ENCODE results near the gene ADGRL2.
A peak's percentile ranks its signal among the peaks of the same experiment; 100 is the strongest.

ADGRL2 gene

GRCh38 chr1:81907575-81907974 lies 106.8 kb downstream of the ADGRL2 start:
- DNase-seq (ENCODE audit: low read depth), result no peak

DNA sequence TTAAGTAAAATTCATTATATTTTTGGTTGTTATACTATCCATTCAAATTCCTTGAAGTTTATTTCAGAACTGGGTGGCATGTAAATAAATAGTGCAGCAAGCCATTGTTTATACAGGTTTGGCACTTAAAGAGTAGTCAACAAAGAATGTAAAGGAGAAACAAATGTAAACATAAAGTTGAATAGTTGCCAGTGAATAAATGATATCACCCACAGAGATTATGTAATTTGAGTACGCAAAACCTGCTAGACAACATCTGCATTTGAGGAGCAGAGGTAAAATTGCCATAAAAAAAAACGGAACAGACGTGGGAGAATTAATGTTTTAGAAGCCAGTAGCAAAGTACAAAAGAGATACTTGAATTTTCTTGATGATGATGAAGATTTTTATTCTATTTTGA lies 111.6 kb downstream of the ADGRL2 start:
- DNase-seq (ENCODE audit: low read depth), result no peak

DNA sequence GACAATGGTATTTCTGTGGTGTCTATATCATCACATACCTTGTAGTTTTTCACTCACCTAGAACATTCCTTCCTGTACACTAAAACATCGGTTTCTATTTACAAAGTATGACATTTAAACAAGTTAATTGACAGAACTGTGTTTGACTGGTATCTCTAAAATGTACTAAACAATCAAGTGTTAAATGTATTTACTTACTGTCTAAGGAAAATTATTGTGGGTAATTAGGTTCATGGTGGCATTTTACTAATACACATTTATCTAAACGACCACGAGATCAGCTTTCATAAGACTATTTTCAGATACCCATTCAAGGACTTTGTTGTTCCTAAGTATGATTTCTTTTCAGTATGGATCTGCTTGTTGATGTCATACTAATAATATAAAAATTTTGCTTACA lies 115.2 kb downstream of the ADGRL2 start:
- DNase-seq (ENCODE audit: low read depth), result no peak

DNA sequence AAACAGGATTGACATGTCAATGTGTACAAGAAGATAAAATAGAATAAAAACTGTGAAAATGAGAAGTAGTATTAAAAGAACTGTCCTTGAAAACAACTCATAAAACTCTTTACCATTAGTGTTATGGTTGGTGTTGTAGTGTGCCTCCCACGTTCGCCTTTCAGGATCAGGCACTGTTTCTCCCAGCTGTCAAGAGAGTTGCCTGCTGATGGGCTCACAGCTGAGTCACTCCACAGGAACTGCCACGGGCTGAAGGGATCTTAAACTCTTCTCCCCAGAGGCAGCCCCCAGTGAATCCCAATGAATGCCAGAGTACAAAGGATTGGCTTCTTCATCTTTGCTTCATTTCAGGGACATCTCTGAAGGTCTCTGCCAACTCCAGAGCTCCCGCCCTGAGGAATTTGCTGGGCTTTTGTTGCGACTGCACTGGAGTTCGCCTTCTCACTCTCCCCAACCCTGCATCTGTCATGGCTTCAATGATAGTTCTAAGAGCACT lies 119.6 kb downstream of the ADGRL2 start:
- DNase-seq (ENCODE audit: low read depth), result no peak

DNA sequence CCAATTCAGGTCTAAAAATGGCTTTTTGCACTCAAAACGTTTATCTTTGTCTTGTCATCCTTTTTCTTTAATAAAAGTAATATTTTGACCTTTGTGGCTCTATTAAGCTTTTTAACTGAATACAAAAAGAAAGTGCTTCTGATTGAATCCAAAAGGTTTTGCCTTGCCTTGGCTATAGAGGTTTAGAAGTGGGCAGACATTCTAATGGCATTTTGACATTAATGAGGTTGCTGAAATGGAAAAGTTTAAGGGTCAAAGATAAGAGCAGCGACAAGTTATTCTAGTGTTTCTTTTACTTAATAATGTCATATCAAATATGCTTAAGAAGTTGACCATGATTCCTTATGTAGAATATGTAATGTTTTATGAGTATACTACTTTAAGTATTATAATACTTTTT lies 120.2 kb downstream of the ADGRL2 start:
- DNase-seq (ENCODE audit: low read depth), result no peak

DNA sequence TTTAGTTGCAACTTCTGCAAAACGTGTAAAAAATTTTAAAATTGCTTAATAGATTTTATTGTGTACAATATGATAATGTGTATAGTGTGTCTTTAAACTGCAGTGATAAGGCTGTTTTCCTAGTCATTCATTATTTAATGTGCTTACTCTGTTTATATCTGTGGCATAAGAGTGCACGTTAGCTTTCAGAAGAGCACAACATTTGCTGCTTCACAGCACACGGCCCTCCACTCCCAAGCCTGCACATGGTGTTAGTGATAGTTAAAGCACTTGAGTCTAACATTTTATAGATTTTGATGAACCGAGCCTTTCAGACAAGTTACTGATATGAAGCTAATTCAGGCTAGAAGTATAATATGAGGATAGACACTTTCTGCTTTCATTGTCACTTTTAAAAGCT lies 120.6 kb downstream of the ADGRL2 start:
- DNase-seq (ENCODE audit: low read depth), result no peak

DNA sequence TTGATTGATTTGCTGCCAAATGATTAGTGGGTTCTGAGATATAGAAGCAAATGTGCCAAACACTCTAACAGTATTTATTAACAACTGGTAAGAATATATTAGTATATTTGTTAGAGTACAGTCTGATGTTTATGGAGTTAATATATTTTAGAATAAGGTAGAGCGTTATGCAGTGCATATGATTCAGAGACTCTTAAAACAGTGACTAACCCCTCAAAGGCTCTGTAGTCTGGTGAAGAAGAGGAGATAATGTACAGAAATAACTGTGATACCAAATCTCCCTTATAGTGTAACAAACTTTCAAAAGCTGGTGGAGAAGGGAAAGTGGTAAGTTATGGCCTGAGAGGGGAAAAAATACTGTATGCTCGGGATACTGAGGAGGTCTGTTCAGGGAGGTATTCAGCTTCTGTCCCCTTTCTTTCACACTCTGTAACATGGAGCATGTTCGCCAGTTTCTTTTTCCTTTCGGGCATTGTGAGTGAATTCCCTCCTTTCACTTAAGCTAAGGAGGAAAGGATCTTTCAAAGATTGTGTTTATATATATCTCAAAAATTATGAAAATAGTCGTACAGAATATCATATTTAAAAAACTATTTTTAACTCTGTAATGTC lies 121.2 kb downstream of the ADGRL2 start:
- no peak for DNase-seq (ENCODE audit: low read depth)

DNA sequence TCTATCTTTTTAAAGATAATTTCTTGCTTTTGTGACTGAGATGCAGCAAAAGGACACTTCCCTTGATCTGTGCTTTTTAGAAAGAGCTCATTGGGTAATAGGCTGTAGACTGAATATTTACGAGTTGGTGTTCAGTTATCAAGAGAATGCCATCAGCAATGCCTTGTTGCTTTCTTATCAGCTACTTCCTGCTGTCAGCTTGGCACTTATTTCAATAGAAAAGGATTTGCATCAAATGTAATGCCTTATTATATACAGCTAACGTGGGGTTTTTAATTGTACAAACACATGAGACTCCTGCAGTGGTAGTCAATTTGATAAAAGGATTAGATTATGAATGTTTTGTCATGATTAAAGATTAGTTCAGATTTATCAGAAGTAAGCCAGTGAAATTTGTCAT lies 122.2 kb downstream of the ADGRL2 start:
- DNase-seq (ENCODE audit: low read depth), result no peak

DNA sequence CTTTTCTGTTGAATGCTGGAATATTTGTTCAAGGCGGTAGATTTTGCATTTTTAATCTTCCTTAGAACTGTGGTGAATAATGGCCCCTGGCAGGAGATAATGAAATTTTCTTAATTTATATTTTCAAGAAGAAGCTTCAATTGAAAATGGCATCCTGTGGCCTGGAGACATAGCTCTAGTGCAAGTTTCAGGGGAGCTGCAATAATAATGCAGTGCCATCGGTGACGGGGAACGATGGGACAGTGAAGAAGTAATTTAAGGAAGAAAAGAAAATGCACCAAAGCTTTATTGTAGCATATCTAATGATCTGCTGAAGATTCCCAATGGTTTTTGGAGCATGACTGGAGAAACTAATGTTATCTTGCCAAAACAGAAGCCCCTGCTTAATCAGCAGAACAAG lies 128.4 kb downstream of the ADGRL2 start:
- DNase-seq (ENCODE audit: low read depth), result no peak

GRCh38 chr1:81936853-81937252 lies 136.1 kb downstream of the ADGRL2 start:
- no peak for DNase-seq (ENCODE audit: low read depth)

DNA sequence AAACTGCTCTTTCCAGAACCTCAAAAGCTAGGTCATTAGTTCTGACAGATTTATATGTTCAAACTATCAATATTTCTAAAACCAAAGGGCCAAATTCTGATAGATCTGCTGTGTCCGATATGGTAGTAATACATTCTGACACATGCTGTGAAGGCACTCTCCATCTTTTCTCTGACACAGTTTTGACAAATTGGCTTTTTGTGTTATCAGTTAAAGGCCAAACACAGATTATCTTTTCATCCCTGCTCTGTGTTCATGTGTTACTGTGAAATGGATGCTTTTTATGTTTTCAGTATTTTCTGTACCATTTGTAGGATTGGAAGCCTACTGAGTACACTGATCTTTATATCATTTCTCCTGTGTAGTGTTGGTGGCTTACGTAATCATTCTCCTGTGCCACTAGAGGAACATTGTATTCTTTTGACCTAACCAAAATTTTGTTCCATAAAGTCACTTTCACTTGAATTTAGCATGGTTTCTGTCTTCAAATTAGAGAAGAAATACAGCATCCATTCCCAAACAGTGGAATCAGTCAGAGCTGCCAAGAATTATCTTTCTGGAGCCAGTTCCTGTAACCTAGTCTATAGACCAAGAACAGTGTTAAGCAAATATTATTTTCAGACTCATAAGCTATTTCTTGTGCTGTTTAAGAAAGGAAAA lies 137.2 kb downstream of the ADGRL2 start:
- DNase-seq (ENCODE audit: low read depth), result no peak

DNA sequence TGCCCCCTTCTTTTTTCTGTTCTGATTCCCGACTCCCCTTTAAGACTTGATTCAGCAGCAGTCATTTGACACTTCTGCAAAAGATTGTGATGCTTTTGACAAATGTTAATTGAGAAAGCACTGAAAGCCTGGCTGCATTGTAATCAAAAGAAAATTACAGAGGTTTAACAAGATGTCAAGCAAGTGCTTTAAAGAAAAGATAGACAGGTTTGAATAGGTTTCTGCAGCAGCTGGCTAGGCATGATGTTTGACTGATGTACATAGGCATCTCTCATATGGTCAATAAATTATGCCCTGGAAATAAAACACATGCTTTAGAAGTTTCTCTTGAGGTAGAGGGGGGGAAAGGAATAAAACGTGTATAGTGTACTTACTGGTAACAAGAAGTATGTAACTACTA lies 147.8 kb downstream of the ADGRL2 start:
- DNase-seq (ENCODE audit: low read depth), result no peak

DNA sequence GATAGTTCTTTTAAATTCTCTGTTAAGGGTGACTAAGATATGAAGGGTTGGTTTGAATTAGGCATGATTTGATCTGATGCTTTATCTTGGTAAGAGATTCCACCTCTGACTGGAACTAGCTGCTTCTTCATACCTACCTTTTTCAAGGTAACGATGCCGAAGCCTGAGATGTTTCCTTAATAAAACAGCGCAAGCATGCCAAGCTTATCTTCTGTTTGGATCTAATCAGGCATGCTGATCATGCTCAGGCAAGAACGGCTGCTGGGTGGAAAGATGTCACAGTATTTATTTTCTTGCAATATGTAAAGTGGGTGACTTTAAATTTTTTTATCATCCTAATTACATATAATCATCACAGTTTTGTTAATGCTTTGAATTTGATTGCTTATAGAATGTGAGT lies 148.7 kb downstream of the ADGRL2 start:
- no peak for DNase-seq (ENCODE audit: low read depth)

DNA sequence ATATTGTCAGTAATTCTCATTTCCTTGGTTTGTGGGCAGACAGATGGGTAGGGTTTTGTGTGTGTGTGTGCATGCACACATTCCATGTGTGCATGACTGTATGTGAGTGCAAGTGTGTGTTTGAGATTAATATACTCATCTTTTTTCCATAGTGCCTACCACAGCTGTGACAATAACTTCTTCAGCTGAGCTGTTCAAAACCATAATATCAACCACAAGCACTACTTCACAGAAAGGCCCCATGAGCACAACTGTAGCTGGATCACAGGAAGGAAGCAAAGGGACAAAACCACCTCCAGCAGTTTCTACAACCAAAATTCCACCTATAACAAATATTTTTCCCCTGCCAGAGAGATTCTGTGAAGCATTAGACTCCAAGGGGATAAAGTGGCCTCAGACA lies 149.3 kb downstream of the ADGRL2 start:
- DNase-seq (ENCODE audit: low read depth), result no peak

DNA sequence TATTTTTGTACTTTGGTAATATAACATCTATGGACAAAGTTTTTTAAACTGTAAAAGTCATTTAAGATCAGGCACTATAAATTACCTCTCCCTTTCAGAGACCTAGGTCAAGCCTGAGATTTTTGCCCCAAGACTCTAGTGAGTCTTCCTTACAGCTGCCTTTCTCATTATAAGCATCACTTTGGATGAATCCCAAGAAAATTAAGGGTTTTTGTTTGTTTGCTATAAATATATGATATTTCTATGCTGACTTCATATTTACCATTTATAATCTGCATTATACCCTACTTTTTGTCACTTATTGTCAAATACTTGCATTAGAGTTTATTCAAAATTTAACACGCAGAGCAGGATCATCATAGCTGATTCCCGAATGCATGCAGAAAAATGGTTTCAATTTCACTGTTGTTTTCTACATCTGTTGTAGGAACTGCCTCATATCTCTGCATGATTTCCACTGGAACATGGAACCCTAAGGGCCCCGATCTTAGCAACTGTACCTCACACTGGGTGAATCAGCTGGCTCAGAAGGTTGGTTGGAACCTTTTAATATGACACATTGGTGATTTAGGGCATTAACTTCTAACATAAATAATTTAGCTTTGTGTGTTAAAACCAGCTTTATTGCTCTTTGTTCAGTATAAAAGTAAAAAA lies 150.0 kb downstream of the ADGRL2 start:
- no peak for DNase-seq (ENCODE audit: low read depth)

- DNase-seq (ENCODE audit: low read depth), result no peak
These were observed 153.8 kb downstream of the ADGRL2 start for GRCh38 chr1:81954534-81955020.

DNA sequence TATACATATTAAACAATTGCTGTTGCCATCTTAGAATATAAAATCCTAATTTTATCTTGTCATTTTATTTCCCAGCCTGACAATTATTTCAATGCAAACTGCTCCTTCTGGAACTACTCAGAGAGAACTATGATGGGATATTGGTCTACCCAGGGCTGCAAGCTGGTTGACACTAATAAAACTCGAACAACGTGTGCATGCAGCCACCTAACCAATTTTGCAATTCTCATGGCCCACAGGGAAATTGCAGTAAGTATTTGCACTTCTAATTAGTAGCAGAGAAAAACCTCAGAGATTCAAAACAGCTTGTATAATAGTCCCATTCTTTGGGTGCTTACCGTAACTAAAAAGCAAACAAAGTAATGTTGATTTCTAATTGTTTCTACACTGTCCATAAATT lies 167.2 kb downstream of the ADGRL2 start:
- no peak for DNase-seq (ENCODE audit: low read depth)

- no peak for DNase-seq (ENCODE audit: low read depth)
These were observed 169.7 kb downstream of the ADGRL2 start for GRCh38 chr1:81970416-81970815.

GRCh38 chr1:81974222-81974841 lies 173.6 kb downstream of the ADGRL2 start:
- DNase-seq (ENCODE audit: low read depth), result no peak

DNA sequence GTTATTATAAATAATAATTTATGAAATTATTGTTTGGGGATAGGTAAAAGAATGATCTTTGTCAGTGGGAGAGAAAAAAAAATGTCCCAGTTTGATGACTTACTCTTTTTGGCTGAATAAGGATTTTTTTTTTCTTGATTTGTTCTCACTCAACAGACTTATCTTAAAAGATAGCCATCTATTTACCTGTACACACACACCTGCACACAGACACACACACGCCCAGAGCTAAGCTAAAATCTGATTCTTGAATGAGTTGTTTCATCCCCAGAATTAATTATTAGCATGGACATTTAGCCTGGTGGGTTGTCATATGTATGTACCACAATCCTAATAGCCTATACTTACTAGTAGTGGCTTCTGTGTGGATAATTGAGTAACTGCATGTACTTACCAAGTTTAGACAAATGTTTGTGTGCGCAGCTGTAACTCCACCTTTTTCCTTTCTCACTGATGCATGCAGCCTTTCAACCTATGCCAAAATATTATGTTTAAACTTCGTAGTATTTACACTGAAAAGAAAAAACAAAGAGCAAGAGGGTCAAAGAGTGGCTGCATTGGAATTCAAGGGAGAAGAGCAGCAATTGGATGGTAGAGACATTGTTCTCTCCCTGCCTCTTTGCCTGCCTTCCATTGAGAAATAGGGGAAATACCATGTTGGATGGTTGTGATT lies 174.3 kb downstream of the ADGRL2 start:
- DNase-seq (ENCODE audit: low read depth), result no peak

- DNase-seq (ENCODE audit: low read depth), result no peak
These were observed 175.8 kb downstream of the ADGRL2 start for GRCh38 chr1:81976539-81976938.

DNA sequence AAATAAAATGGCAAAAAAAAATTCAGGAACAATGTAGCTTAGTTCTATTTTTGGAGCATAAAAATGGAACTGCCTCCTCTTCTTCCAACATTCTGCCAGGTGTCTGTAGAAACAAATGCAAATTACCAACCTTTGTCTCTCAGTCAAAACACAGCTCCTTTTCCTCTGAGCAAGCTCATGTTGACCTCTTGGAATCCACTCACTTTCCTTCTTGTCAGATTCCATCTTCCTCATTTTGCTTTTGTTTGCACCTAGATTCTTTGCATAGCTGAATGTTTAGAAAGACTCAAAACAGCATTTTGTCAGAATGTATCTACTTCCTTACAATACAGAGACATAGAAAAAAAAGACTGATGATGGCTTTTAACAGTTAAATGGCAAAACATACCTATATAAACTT lies 178.2 kb downstream of the ADGRL2 start:
- peak; percentile 2 for DNase-seq (ENCODE audit: low read depth)
